AG20443 (cell line): ENCODE results near the gene PDZRN3.

ENCODE experiments used
- DNase-seq: peaks from one replicate; pipeline ENCODE4 v3.0.0; 2012; ENCODE audit warnings: low spot score, mixed read lengths

PDZRN3 gene

DNA sequence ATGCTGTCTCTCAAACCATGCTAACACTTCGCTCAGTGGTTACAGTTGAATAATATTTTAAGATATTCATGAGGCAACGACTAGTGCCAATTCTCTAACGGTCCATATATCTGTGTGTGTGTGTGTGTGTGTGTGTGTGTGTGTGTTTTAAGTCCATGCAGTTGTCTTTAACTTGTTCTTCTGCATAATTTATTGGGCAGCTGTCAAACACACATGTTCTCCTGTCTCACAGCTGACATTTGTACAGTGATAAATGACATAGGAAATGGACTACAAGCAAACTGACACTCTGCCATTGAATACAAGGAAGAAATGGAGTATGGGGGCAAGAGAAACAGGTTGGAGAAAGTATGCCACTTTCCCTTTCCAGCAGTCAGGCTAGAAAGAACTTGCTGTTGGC lies 172.0 kb downstream of the PDZRN3 start:
- DNase-seq: no peak

DNA sequence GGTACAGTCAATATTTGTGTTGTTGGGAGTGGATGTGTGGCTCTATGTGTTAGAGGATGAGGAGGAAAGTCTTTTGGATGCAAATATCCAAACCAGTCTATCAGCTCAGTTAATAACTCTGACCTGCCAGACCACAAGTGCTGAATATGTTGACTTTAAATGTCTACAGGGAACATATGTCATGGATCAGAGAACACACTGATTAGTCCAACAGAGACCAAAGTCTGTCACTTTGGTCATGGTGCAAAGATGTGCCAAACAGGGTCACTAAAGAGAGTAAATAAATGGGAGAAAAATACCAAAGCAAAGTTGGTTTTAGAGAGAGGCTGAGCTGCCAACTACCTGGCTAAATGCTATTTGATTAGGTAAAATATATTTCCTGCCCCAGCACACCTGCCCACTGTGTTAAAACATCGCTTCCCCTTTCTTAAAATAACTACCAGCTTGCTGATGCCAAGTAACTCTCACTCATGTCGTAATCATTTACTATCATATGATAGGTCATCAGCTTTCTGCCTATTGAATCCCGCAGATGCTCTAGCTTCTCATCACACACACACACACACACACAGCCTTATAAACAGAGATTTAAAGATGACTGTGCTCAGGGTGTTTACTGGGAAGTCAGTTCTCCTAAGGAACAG lies 173.3 kb downstream of the PDZRN3 start:
- DNase-seq: no peak

DNA sequence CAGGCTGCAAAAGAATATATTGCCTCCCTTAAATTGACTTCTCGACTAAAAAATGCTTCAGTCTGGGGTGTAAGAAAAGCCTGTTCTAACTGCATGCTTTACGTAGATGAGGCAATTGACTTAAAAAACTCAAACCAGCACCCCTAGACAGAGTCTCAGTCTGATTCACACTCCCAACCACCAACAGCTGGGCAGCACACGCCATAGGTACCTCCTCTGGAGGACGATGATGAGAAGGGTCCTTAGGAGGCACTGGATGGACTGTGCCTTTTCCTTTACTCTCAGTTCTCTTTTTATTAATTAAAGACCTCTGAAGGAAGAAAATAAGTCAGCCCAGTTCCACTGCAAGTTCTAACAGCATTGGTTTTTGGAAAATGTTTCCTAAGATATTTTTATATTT lies 175.0 kb downstream of the PDZRN3 start:
- DNase-seq: no peak

DNA sequence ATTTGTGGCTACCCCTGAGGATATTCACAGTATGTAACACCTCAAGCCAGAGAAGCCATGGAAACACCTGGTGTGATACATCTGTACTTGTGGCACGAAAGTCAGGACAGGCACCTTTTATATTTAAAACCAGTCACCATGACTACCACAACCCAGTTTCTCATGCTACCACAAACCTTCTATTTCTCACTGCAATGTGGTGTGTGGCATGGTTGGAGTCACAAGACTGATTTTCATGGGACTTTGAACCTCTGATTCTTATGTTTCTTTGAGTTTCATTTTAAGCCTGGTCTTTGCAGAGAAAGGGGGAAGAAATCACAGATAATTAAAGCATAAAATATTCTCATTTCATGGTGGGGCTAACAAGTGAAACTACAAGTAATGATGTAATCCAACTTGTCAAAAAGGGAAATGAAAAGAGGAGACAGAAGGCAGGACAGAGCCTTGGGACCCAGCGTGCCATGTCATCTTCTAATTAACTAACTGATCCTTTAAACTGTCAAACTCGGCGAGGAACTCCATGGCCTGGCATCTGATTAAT lies 175.9 kb downstream of the PDZRN3 start:
- no peak for DNase-seq

DNA sequence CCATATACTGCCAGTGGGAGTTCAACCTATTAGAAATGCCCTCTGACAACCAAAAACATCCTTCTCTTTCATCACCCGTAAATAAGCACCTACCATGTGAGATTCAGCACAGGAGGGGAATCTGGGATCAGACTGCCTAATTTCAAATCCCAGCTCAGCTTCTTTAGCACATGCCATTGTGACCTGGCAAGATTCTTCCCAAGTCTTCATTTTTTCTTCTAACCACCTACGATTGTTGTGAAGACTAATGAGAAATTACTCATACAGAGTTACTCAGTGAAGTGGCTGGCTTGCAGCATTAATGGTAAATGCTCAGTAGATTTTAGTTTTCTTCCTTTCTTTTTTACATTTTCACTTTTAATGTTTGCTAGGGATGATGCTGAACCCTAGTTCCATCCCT lies 176.7 kb downstream of the PDZRN3 start:
- DNase-seq: peak; percentile 45

DNA sequence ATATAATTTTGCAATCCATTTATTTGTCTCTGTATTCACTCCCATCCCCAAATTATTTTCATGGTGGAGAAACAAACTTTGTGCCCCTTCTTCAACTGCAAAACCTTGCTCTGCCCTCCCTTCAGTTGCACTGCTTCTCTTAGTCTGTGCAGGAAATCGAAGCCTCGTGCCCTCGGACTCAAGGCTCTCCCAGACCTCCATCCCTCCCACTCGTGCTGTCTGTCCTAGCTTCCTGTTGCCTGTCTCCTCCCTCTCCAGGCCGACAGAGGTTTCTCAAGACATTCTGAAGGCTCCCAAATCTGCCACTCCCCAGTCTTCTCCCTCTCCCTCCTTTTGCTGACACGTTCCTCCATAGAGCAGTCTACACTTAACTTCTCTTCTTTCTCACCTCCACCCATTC lies 177.6 kb downstream of the PDZRN3 start:
- DNase-seq: no peak

DNA sequence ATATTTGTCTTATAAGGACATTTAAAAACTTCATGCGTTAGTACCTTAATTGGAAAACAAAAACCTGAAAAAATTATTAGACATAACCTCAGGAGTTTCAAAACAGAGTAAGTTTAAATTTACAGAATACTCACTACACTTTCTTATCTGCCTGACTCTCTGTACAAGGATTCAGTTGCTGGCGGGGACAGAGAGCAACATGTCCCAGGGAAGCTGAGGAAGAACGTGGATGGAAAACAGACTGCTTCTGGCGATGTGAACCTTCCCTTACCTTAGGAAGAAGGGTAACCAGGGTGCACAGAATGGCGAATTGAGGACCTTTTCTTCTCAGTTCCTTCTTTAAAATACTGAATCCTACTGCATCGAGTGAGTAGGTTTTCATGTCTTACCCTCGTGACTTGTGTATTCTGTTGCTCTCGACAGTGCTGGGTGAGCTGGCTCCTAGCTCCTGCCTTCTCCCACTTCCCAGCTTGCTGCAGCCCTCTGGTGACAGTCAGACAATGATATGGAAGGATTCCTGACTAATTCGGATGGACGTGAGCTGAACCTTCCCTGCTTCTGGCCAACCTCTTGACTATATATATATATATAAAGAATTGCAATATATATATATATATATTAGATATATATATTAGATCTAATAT lies 178.2 kb downstream of the PDZRN3 start:
- DNase-seq: no peak

DNA sequence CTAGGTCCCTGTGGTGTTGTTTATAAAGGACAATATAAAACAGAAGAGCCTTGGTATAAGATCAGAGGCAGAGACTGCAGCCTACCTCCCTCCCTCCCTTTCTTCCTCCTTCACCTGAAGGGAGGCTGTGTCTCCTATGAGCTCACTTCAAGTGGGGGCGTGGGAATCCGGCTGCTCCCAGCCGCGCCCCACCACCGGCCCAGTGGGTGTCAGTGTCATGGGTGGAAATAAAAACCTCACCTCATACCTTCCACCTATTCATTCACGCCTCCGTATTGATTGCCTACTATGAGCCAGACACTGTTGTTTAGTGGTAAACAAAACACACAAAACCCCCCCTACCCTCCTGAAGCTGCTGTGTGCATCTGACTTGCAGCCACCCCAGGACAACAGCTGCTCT lies 181.9 kb downstream of the PDZRN3 start:
- no peak for DNase-seq

DNA sequence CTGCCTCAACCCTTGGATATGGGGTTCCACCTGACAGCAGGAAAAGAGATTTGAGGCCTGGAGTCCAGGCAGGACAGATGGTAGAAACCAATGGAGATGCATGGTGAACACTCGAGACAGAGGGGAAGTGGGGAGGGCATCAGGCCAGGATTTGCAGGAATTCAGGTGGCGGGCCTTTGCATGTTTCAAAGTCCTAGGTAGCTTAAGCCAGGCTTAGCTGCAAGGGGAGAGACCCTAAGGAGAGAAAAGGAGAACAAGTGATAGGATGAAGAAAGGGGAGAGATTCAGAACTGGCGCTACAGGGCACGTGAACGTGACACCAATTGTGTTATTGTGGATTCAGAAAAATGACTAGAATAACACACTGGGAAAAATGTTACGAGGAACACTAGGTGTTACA lies 182.6 kb downstream of the PDZRN3 start:
- no peak for DNase-seq

DNA sequence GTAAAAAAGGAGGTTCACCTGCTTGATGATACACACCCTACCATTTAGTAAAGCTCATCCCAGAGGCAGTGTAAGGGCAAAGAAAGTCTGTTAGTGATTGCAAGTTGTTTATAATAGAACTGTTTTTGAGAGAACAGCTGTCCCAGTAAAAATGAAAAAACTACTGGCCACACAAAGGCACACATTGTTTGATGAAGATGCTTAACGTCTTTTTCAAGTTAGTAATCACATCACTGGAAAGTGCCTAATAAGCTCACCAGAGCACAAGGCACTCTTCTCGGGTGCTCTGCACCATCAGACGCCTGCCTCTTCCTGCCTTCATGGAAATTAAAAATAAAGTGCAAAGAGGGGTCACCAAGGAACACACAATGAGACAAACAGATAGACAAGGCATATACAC lies 186.9 kb downstream of the PDZRN3 start:
- no peak for DNase-seq

DNA sequence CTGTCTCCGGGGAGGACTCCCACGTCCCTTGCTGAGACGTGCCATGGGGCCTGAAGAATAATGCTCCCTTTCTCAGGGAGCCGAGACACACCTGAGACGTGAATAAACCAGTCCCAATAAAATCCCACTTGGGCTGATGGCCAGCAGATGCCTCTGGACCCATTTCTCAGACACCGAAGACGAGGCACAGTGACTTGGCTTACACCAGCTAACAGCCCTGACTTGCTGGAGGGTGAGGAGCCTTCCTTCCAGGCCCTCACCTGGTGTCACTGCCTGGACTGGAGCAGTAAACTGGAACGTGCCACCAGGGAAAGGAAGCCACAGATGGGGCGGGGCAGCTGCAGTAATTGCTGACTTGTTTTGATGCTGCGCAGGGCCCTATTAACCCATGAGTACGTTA lies 189.7 kb downstream of the PDZRN3 start:
- no peak for DNase-seq

DNA sequence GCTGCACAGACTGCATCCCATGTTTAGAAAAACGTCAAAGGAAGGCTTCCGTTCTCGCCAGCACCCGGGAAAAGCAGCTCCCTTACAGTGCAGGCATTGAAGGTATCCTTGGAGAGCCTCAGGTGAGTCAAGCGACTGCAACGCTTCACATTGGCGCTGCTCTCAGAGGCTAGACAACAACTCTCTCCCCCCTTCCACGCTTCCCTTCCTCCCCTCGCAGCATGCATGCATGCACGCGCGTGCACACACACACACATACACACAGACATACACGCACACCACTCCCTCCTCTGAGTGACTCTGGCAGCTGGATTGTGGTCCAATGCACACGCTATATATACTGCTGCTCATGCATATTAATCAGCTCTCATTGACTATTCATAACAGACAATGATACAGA lies 191.1 kb downstream of the PDZRN3 start:
- DNase-seq: no peak

DNA sequence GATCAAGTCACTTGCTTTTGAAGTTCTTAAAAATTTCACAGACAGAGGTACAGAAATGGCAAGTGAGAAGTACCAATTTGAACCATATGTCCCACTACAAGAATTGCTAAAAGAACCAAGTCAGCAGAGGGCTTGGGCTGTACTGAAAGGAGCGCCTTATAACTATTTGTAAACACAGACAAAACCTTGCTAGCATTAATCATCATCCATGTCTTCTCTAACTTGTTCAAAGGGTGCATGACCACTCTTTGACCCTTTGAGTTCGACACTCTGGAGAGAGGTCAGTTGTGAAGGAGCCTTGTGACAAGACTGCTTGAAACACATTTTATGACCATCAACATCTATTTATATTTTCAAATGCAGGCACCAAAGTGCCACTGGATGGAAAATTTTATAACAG lies 191.7 kb downstream of the PDZRN3 start:
- no peak for DNase-seq

DNA sequence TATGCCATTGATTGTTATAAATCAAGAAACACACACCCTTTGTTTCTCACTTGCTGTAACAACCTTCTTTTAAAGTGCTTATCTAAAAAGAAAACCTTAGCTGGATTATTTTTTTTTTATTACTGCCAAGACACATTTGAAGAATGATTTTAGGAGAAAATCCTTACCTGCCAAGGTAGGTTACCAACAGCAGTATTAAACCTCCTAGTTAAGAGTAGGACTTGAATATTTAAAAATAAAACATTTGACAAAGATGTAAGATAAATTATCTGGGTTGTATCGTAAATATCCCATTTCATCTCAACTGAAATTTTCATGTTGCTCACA lies 192.1 kb downstream of the PDZRN3 start:
- DNase-seq: no peak

DNA sequence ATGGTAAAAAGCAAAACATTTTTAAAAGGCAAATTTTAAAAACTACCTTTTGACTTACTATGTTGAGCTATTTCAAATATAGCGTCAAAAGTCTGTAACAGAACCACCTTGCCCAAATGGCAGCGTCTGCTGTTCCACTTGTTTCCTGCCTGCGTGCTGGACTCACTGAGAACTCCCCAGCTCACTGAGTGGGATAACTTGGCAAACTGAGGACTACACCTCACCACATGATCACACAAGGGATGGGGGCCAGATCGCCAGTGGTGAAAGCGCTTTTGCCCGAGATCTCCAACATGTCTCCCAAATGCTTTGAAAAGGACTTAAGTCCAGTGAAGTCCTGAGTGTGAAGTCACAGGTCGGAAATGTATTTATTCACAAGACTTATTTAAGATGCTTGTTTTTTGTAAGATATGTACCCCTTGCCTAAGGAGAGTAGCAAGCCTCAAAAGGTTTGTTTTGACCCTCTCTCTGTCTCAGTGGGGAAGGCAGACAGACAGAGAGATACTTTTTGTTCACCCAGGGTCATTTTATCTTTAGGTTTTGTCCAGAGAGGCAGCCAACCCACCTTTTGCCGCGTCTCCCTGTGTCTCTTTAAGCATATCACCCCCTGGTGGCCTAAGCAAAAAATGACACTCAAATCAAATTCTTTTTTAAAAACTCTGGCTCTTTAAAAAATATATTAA lies 192.6 kb downstream of the PDZRN3 start:
- DNase-seq: peak; percentile 61

DNA sequence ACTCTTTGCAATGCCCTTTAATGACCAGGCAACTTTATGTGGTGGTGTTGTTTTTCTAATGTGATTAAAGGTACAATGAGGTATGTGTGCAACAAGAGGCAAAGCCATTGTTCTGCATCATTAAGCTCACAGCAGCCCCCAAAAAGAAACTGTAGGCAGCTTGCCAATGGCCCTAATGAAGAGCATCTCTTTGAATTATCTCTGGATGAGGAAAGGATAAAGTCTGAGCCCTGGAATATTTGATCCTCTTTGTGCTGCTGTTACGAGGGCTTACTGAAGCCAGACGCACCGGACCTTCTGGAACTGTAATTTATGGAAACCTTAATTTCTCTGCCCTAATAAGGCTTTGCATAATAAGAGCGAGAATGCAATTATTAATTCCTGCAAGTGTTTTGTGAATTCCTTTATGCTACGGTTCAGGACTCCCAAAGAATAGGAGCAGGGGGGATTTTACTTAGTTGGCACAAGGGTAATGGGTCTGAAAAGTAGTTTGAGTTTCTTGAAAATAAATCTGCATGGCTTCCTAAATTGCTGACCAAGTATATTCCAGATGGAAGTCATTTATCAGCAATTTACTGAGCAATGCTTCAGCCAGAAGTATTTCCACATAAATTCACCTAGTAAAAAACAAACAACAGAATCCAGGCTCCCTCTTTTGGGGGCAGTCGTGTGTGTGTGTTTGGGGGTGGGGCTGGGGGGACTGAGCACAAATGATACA lies 193.4 kb downstream of the PDZRN3 start:
- no peak for DNase-seq

DNA sequence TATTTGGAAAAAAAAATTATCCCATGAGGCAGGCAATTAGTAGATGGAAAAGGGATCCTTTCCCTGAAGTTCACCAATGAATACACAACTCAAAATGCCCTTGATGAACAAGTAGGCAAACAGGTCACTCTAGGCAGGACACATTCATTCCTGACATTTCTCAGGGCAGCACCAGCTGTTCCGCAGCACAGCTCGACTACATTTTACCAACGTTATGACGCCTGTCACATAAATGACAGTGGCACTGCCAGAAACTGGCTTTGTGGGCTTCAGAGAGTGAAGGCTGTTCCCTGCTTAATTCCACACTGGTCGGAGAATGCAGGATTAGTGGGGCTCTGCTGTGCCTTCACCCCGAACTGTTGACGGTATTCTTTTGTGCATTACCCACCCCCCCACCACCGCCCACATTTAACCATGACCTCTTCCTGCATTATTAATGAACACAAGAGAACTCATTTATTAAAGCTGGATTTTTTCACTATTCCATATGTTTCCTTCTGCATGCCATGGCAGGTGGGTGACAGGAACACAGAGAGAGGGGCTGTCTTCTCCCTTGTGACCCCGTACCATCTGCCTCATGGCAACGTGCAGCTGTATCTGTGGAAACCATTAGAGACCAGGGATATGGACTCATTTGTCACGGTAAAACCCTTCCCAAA lies 197.6 kb downstream of the PDZRN3 start:
- DNase-seq: no peak

DNA sequence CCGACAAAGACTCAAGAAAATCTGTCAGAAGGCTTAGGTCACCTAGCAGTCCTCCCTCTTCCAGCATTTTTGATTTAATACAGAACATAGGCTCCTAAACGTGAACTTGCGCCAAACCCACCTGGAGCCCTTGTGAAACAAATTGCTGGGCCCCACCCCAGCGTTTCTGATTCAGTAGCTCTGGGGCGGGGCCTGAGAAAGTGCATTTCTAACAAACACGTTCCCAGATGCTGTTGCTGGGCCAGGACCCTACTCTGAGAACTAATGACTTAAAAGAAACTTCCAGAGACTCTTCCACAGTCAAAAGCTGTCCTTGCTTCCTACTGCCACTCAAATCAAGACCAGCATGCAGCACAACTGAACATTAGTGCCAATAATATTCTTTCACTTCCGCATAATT lies 198.1 kb downstream of the PDZRN3 start:
- no peak for DNase-seq

DNA sequence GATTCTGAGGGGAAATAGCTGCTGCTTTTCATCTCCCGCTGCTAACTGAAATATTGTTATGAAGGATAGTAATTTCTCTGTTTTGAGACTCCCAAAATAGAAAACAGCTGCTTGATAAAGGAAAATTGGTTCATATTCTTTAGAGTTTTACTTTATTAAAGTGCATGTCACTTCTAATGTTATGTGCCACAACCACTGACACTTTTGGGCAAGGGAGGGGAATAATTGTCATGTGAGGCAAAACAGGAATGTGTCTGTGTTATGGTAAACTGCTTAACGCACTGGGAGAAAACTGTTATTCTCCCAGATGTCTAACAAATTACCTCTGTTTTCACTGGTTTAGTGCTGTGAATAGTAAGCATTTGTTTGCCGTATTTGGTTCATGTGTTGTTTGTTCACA lies 201.6 kb downstream of the PDZRN3 start:
- DNase-seq: no peak

DNA sequence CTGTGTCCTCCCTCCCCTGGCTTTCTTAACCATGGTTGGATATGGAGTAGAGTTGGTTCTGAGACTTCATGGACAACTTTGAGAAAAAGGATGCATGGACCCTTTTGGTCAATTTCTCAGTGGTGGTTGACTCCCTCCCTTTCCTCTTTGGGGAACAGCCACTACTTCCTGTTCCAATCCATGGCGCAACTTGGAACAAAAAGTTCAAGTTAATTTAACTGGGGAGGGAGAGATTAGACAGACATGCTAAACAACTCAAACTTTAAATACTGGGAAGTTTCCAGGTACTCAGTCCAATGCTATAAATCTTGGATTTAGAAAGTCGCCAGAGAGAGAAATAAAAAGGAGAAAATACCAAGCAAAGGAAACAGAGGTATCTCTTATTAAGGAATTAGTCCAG lies 202.2 kb downstream of the PDZRN3 start:
- DNase-seq: no peak

DNA sequence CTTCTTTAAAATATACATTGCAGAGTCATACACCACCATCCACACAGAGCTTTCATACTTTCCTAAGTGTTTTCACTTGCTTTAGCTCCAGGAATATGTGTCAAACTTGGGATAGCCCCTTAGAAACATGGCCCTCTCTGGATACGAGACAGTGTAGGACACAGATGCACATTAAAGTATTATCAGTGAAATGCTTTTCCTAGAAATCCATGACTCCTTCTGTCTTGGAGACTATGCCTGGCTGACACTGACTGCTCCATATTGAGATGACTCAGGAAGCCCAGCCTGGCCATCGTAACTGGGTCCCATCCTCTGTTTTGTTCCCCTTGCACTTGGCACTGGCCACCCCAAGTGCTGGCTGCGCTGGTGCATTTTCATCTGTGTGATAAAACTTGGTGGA lies 204.8 kb downstream of the PDZRN3 start:
- peak; percentile 29 for DNase-seq

DNA sequence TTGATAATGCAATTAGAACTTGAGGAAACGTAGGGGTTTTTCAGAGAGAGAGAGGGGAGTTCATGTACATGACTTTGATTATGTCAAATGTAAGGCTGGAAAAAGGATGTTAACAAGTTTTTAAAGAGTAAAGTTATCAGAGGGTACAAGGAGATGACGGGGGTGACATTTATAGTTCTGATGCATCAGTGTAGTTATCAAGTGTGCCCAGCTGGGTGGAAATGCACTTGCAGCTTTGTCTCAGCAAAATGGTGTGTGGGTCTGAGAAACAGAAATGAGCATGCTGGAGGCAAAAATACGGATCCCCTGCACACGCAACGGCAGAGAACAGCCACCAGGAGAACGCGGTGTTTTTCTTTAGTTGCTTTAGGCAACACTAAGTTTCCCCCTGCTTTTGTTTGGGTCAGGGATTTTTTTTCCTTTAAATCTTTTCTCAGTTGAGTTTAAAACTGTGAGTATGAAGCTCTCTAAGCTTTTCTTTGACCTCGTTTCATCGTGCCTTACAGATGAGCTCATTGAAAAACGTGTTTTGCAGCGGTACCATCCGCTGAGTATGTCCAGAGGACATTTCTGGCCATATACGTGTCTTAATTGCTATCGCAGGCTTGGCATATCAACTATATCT lies 205.4 kb downstream of the PDZRN3 start:
- peak; percentile 77 for DNase-seq
